ENCODE results near the gene FHL5.
A peak's percentile ranks its signal among the peaks of the same experiment; 100 is the strongest.

FHL5 gene, protein sequence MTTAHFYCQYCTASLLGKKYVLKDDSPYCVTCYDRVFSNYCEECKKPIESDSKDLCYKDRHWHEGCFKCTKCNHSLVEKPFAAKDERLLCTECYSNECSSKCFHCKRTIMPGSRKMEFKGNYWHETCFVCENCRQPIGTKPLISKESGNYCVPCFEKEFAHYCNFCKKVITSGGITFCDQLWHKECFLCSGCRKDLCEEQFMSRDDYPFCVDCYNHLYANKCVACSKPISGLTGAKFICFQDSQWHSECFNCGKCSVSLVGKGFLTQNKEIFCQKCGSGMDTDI

DNA sequence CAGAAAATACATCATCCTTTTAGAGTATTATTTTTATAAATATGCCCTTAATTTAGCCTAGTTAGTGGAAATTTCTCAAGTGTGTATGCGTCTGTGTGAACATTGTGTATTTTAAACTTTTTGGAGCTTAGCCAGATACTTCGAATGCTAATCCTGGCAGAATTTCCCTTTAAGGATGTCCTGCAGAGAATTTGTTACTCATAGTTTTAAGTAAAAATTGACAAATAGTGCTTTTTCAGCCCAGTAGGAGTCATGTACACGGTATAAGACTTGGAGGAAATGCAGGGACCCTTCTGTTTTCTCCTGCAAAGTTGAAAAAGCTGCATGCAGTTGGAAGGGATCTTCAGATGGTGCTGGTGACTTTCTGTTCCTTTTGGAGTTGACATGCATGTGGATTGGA lies at the start of gene FHL5:
Gene FHL5 (plus strand): TSS at position 243 of the 400 bp plus-strand sequence. CDS start 40,486 bp downstream, outside the sequence.
- Histone ChIP-seq H3K27me3 (ENCODE audit: control insufficient read depth in 1 of 2, insufficient read depth in 2 of 2, low read length in 2 of 2) (no peaks in the 10 kb centered on the region), H3K9me3 (ENCODE audit: control insufficient read depth in 2 of 2, low read length in 2 of 2) (no peaks in the 10 kb centered on the region), H3K4me1 (ENCODE audit: control insufficient read depth, insufficient read depth, low read length) (no peaks in the 10 kb centered on the region), H3K4me3 (ENCODE audit: low read length in 2 of 2) (peak within 1 kb of the TSS in 1 of 2 donors; percentile 16), H3K9ac (ENCODE audit: low read length in 2 of 2) (peak within 1 kb of the TSS in 1 of 2 donors; percentile 13), H3K27ac (ENCODE audit: low read length) (no peak within 1 kb of the TSS), H3K36me3 (ENCODE audit: control insufficient read depth in 2 of 2, insufficient read depth in 2 of 2, low read length in 2 of 2) (no peaks in the 10 kb centered on the region)

DNA sequence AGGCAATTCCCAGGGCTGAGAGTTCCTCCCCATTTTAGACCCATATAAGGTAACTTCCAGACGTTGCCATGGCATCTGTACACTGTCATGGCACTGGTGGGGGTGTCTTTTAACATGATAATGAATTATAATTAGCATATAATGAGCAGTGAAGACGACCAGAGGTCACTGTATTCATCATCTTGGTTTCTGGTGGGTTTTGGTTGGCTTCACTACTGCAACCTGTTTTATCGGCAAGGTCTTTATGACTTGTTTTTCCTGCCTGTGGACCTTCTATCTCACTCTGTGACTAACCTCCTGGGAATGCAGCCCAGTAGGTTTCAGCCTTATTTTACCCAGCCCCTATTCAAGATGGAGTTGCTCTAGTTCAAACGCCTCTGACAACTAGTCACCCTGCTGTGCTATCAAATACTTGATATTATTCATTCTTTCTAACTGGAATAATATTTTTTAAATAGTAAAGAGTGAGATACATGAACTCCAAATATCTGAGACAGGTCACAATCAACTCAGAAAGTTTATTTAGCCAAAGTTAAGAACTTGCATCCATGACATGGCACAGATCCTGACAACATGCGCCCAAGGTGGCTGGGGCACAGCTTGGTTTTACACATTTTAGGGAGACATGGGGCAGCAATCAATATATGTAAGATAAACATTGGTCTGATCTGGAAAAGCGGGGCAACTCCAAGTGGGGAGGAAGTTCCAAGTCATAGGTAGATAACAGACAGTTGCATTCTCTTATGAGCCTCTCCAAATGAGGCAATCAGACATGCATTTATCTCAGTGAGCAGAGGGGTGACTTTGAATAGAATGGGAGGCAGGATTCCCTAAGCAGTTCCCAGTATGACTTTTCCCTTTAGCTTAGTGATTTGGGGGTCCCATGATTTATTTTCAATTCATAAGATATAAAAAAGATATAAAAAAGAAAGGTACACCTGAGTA lies 42.5 kb upstream of the FHL5 start:
- Histone ChIP-seq H3K4me3 (ENCODE audit: low read length in 2 of 2) (peak overlapping the region; percentile 82 to 90), H3K27me3 (ENCODE audit: control insufficient read depth in 1 of 2, insufficient read depth in 2 of 2, low read length in 2 of 2) (no peaks in the 10 kb centered on the region), H3K27ac (ENCODE audit: low read length) (no peak overlapping the region), H3K4me1 (ENCODE audit: control insufficient read depth, insufficient read depth, low read length) (peaks cover 5% of the 10 kb centered on the region), H3K9ac (ENCODE audit: low read length in 2 of 2) (peak overlapping the region in 1 of 2 donors; percentile 58), H3K36me3 (ENCODE audit: control insufficient read depth in 2 of 2, insufficient read depth in 2 of 2, low read length in 2 of 2) (no peaks in the 10 kb centered on the region), H3K9me3 (ENCODE audit: control insufficient read depth in 2 of 2, low read length in 2 of 2) (no peaks in the 10 kb centered on the region)

DNA sequence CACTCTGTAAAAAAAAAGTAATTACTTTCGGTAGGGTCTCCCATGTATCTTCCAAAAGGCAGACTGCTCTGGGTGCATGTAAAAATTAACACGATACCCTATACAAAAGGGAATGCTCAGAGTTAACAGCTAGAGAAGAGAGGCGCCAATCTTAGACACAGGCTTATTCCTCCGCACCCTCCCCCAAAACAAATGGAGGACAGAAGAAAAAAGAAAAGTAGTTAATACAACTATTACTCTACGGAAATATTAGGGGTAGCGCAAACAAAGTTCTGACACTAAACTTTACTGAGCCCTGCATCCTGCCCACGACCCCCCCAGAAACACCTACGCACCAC lies 41.7 kb upstream of the FHL5 start:
- Histone ChIP-seq H3K27ac (ENCODE audit: low read length) (peak overlapping the region; percentile 89), H3K36me3 (ENCODE audit: control insufficient read depth in 2 of 2, insufficient read depth in 2 of 2, low read length in 2 of 2) (peaks cover 0 to under 1% of the 10 kb centered on the region in 2 donors), H3K4me1 (ENCODE audit: control insufficient read depth, insufficient read depth, low read length) (peaks cover 5% of the 10 kb centered on the region), H3K4me3 (ENCODE audit: low read length in 2 of 2) (peak overlapping the region; percentile 82 to 90), H3K9ac (ENCODE audit: low read length in 2 of 2) (peak overlapping the region; percentile 58 to 96), H3K27me3 (ENCODE audit: control insufficient read depth in 1 of 2, insufficient read depth in 2 of 2, low read length in 2 of 2) (no peaks in the 10 kb centered on the region), H3K9me3 (ENCODE audit: control insufficient read depth in 2 of 2, low read length in 2 of 2) (no peaks in the 10 kb centered on the region)

DNA sequence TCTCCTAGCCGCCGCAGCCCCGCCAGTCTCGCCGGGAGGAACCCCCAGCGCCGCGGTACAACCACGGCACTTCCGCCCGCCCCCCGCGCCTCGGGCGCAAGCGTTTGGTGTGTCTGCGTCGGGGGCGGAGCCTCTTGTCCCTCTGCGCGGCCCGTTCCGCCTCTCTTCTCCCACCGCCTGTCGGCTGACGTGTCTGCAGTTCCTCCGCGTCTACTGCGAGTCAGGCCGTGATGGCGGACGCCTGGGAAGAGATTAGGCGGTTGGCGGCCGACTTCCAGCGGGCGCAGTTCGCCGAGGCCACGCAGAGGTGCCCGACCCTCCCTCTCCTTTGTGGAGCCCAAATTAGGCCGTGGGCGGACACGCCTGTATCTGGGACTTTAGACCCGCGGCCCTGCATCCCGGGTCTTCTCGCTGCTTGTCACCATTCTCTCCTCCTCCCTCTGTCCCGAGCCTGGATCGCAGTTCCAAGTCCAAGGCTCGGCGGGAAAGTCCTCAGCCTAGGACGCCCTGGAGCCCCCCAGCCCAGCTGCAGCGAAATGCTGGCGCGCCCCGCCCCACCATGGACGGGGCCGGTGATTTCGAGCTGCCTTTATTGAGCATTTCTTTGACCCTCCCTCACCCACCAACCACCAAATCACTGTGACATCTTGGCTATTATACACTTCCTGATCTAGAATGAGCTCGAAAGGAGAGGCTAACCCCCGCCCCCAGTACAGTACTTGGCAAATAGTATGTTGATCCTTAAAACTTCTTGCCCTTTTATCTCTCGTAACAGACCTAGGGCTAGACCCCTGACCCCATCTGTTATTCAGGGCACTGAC lies 41.1 kb upstream of the FHL5 start, which contains the start of gene UFL1:
Gene UFL1 (plus strand): TSS at position 163 of the 821 bp plus-strand sequence. CDS start 68 bp downstream, at position 231.
- no peaks in the 10 kb centered on the region for H3K27me3 ChIP-seq (ENCODE audit: control insufficient read depth in 1 of 2, insufficient read depth in 2 of 2, low read length in 2 of 2)
- no peaks in the 10 kb centered on the region for H3K9me3 ChIP-seq (ENCODE audit: control insufficient read depth in 2 of 2, low read length in 2 of 2)
- H3K4me1 ChIP-seq (ENCODE audit: control insufficient read depth, insufficient read depth, low read length) = peaks cover 5% of the 10 kb centered on the region
- peaks cover 0 to 6% of the 10 kb centered on the region in 2 donors for H3K36me3 ChIP-seq (ENCODE audit: control insufficient read depth in 2 of 2, insufficient read depth in 2 of 2, low read length in 2 of 2)
- peak within 1 kb of the TSS; percentile 89 for H3K27ac ChIP-seq (ENCODE audit: low read length)
- peak within 1 kb of the TSS; percentile 82 to 90 for H3K4me3 ChIP-seq (ENCODE audit: low read length in 2 of 2)
- H3K9ac ChIP-seq (ENCODE audit: low read length in 2 of 2) = peak within 1 kb of the TSS; percentile 96 to 97

DNA sequence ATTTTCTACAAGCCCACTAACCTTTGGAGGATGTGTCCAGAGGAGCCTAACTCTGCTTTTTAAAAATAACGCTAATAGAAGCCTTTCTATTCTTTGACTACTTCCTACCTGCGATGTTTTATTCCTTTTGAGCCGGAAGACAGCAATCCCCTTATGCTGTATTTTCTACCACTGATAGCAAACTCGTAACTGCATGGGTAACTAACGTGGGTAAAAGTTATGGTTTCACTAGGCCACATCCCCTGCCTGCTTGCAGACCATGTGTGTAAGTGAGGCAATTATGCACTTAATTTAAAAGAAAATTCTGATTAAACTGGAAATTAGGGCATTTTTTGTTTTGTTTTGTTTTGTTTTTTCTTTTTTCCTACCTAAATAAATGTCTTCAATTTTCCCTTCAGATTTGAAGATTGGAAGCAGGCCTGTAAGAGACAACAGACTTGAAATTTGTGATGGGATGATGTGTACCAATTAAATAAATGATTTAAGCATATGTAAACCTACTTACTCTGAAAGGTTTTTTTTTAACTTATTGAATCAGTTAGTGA lies 40.4 kb upstream of the FHL5 start:
- peak overlapping the region; percentile 96 to 97 for H3K9ac ChIP-seq (ENCODE audit: low read length in 2 of 2)
- peaks cover 5% of the 10 kb centered on the region for H3K4me1 ChIP-seq (ENCODE audit: control insufficient read depth, insufficient read depth, low read length)
- H3K4me3 ChIP-seq (ENCODE audit: low read length in 2 of 2) = peak overlapping the region; percentile 82 to 90
- no peaks in the 10 kb centered on the region for H3K9me3 ChIP-seq (ENCODE audit: control insufficient read depth in 2 of 2, low read length in 2 of 2)
- no peaks in the 10 kb centered on the region for H3K27me3 ChIP-seq (ENCODE audit: control insufficient read depth in 1 of 2, insufficient read depth in 2 of 2, low read length in 2 of 2)
- peaks cover 0 to 11% of the 10 kb centered on the region in 2 donors for H3K36me3 ChIP-seq (ENCODE audit: control insufficient read depth in 2 of 2, insufficient read depth in 2 of 2, low read length in 2 of 2)
- peak overlapping the region; percentile 89 for H3K27ac ChIP-seq (ENCODE audit: low read length)

DNA sequence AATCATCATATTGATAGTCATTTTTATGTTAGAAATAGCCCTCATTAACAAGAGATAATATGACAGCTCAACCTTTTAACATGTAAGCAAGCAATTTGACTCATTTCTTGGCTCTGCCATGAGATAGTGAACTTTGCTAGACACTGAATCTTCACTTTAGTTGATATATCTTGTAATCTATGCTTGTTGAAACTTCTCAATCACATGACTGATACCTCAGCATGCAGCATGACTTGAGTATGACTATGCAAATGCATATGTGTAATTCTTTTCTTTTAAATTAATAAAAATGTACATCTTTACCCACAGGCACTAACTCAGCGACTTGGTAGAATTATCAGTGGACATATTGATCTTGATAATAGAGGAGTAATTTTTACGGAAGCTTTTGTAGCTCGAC lies 34.7 kb upstream of the FHL5 start:
- Histone ChIP-seq H3K4me3 (ENCODE audit: low read length in 2 of 2) (no peak overlapping the region), H3K9me3 (ENCODE audit: control insufficient read depth in 2 of 2, low read length in 2 of 2) (no peaks in the 10 kb centered on the region), H3K9ac (ENCODE audit: low read length in 2 of 2) (no peak overlapping the region), H3K36me3 (ENCODE audit: control insufficient read depth in 2 of 2, insufficient read depth in 2 of 2, low read length in 2 of 2) (peaks cover 25 to 51% of the 10 kb centered on the region in 2 donors), H3K4me1 (ENCODE audit: control insufficient read depth, insufficient read depth, low read length) (no peaks in the 10 kb centered on the region), H3K27ac (ENCODE audit: low read length) (no peak overlapping the region), H3K27me3 (ENCODE audit: control insufficient read depth in 1 of 2, insufficient read depth in 2 of 2, low read length in 2 of 2) (no peaks in the 10 kb centered on the region)

DNA sequence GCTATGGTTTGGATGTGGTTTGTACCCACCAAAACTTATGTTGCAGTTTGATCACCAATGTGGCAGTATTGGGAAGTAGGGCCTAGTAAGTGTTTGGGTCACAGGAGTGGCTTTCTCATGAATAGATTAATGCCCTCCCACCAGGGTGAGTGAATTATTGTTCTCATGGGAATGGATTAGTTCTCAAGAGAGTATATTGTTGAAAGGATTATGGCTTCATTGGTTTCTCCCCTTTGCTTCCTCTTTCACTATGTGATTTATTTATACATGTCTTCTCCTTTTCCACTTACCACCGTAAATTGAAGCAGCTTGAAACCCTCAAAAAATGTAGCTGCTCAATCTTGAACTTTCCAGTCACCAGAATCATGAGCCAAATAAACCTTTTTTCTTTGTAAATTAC lies 30.5 kb upstream of the FHL5 start:
- Histone ChIP-seq H3K4me3 (ENCODE audit: low read length in 2 of 2) (no peak overlapping the region), H3K4me1 (ENCODE audit: control insufficient read depth, insufficient read depth, low read length) (no peaks in the 10 kb centered on the region), H3K36me3 (ENCODE audit: control insufficient read depth in 2 of 2, insufficient read depth in 2 of 2, low read length in 2 of 2) (peaks cover 25 to 44% of the 10 kb centered on the region in 2 donors), H3K9me3 (ENCODE audit: control insufficient read depth in 2 of 2, low read length in 2 of 2) (no peaks in the 10 kb centered on the region), H3K9ac (ENCODE audit: low read length in 2 of 2) (no peak overlapping the region), H3K27ac (ENCODE audit: low read length) (no peak overlapping the region), H3K27me3 (ENCODE audit: control insufficient read depth in 1 of 2, insufficient read depth in 2 of 2, low read length in 2 of 2) (no peaks in the 10 kb centered on the region)

DNA sequence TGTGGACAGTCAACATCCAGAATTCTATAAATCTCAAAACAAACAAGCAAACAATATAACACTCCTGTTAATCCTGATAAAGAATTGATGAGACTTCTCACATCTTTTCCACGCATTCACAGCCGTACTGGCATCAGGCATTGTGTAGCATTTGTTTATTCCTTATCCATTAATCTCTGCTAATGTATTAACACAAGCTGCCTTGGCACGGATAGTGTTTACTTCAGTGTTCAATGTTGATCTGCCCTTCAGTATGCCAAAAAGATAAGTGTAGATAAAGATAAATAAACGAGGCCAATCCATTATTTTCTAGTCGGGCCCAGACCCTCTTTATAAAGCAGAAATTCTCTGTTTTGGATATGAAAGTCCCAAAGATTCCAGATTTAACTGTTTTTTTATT lies 25.2 kb upstream of the FHL5 start:
- Histone ChIP-seq H3K4me1 (ENCODE audit: control insufficient read depth, insufficient read depth, low read length) (no peaks in the 10 kb centered on the region), H3K9ac (ENCODE audit: low read length in 2 of 2) (no peak overlapping the region), H3K9me3 (ENCODE audit: control insufficient read depth in 2 of 2, low read length in 2 of 2) (no peaks in the 10 kb centered on the region), H3K4me3 (ENCODE audit: low read length in 2 of 2) (no peak overlapping the region), H3K36me3 (ENCODE audit: control insufficient read depth in 2 of 2, insufficient read depth in 2 of 2, low read length in 2 of 2) (peaks cover 7 to 19% of the 10 kb centered on the region in 2 donors), H3K27ac (ENCODE audit: low read length) (no peak overlapping the region), H3K27me3 (ENCODE audit: control insufficient read depth in 1 of 2, insufficient read depth in 2 of 2, low read length in 2 of 2) (no peaks in the 10 kb centered on the region)

DNA sequence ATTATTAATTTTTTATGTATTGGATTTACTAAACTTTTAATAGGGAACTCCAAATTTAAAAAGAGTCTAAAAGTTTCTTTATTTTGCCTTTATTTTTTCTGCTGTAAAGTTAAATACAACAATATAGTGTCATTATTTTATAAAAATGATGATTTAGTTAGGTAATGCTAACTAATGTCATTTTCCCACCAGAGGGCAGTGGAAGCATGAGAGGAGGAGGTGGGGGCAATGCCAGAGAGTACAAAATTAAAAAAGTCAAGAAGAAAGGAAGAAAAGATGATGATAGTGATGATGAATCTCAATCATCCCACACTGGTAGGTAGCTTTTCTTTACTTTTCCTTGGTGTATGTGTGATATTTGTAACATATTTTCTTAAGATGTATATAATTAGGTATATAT lies 20.2 kb upstream of the FHL5 start:
- Histone ChIP-seq H3K9me3 (ENCODE audit: control insufficient read depth in 2 of 2, low read length in 2 of 2) (no peaks in the 10 kb centered on the region), H3K4me3 (ENCODE audit: low read length in 2 of 2) (no peak overlapping the region), H3K27me3 (ENCODE audit: control insufficient read depth in 1 of 2, insufficient read depth in 2 of 2, low read length in 2 of 2) (no peaks in the 10 kb centered on the region), H3K9ac (ENCODE audit: low read length in 2 of 2) (no peak overlapping the region), H3K4me1 (ENCODE audit: control insufficient read depth, insufficient read depth, low read length) (no peaks in the 10 kb centered on the region), H3K36me3 (ENCODE audit: control insufficient read depth in 2 of 2, insufficient read depth in 2 of 2, low read length in 2 of 2) (peaks cover 15 to 30% of the 10 kb centered on the region in 2 donors), H3K27ac (ENCODE audit: low read length) (no peak overlapping the region)

DNA sequence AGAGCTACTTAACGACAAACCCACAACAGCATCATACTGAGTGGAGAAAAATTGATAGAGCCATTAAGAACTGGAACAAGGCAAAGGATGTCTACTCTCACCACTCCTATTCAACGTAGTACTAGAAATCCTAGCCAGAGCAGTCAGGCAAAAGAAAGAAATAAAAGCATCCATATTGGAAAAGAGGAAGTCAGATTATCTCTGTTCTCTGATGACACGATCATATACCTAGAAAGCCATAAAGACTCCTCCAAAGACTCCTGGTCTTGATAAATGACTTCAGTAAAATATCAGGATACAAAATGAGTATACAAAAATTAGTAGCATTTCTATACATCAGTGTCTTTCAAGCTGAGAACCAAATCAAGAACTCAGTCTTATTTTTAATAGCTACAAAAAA lies 17.0 kb upstream of the FHL5 start:
- Histone ChIP-seq H3K4me3 (ENCODE audit: low read length in 2 of 2) (no peak overlapping the region), H3K4me1 (ENCODE audit: control insufficient read depth, insufficient read depth, low read length) (no peaks in the 10 kb centered on the region), H3K9ac (ENCODE audit: low read length in 2 of 2) (no peak overlapping the region), H3K27ac (ENCODE audit: low read length) (no peak overlapping the region), H3K9me3 (ENCODE audit: control insufficient read depth in 2 of 2, low read length in 2 of 2) (no peaks in the 10 kb centered on the region), H3K27me3 (ENCODE audit: control insufficient read depth in 1 of 2, insufficient read depth in 2 of 2, low read length in 2 of 2) (no peaks in the 10 kb centered on the region), H3K36me3 (ENCODE audit: control insufficient read depth in 2 of 2, insufficient read depth in 2 of 2, low read length in 2 of 2) (peaks cover 19 to 31% of the 10 kb centered on the region in 2 donors)
